Right kidney (tissue), 1 donor: ENCODE results near the gene GNAI2.
"Not testable (repeated sequence)": the region's sequence is repeated elsewhere in the genome, so short reads cannot be mapped to it uniquely, and the experiment has no call there.

ENCODE experiments used
- DNase-seq: peaks from one replicate; pipeline ENCODE4 v3.0.0-alpha.2; 2016

The GNAI2 gene

DNA sequence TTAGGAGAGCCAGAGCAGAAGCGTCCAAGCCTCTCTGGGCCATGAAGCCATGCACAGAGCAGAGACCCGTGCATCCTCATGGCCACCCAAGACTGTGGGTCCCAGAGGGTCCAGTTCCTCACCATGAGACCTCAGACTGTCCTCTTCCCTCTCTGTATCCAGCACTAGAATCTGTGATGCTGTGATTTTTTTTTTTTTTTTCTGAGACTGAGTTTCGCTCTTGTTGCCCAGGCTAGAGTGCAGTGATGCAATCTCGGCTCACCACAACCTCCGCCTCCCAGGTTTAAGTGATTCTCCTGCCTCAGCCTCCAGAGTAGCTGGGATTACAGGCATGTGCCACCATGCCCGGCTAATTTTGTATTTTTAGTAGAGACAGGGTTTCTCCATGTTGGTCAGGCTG, 8.8 kb downstream of the GNAI2 start:
- not testable (repeated sequence) for DNase-seq

DNA sequence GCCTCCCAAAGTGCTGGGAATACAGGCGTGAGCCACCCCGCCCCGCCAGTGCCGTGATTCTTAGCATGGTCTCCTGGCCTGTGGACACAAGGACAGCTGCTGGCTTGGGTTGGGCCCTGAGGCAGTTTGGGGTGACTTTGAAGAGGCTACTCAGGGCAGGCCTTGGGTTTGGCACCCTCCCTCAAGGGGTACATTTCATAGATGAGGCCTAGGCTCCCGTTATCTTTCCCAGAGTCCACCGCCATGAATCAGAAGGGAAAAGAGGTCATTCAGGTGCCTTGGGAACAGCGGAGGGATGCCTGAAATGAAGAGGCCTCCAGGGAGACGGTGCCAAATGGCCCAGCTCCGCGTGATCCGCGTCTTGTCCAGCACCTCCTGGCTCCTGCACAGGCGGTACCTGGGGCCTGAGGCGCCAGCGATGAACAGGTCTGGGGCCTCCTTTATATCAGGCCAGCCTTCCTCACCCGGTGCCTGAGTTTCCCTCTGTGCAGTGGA, 9.3 kb downstream of the GNAI2 start:
- no peak for DNase-seq

DNA sequence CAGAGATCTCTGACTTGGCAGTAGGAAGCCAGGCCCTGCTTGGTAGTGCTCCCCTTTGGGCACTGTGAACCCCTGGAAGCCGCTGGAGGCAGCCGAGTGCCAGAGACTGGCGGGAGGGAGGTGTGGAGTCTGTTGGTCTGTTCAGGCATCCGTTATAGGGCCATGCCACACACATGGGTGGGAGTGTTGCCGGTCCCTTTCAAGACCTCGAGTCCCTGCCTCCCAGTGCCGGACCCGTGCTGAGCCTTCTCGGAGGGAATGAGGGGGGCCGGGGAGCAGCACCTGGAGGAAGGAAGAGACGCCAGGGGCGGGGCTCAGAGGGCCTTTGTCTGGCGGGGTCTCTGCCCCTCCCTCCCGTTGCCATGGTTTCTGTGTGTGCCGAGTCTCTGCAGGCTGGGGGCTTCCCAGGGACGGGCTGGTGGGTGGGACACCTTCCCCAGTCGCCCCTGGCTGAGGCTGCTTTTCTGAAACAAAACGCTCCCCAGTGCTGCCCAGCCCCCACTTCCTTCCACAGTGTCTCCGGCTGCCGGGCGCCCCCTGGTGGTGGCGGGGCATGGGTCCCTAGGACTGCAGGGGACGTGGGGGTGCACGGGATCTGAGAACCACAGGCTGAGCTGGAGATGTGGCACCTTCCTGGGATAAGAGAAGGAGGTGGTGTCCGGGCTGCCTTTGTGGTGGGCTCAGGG, 10.0 kb downstream of the GNAI2 start:
- peak; percentile 87 for DNase-seq

DNA sequence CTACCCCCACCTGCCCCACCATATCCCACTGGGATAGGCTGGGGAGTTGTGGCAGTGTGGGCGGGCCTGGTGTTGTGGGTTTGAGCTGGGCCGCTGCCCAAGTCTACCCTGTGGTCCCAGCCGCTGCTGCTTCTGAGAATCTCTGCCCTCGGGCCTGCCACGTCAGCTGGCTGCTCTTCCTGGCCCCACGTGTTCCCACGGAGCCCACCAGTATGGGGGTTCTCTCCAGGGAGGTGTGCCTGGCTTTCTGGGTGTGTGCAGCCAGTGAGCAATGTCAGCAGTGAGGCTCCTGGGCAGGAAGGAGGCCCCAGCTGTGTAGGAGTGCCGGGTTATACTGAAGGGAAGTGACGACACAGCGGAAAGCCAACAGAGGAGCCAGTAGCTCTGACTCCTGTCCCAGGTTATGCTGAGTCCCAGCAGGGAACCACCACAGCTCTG, 10.5 kb downstream of the GNAI2 start:
- no peak for DNase-seq

DNA sequence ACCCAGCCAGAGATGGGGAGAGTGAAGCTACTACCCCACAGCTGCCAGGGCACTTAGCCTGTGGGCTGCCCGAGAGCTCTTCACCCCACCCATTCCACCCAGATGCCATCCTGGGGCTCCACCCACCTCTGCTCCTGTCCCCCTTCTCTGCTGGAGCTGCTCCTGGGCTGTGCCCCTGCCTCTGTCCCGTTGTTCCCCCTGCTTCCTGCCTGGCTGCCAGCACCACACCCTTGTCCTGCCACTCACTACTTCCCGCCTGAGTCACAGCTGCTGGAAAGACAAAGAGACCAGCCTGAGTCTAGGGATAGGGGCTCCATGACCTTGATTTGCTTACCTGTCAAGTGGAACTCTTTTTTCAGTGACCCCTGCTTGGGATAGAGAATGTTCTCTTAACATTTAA, 12.4 kb downstream of the GNAI2 start:
- no peak for DNase-seq

DNA sequence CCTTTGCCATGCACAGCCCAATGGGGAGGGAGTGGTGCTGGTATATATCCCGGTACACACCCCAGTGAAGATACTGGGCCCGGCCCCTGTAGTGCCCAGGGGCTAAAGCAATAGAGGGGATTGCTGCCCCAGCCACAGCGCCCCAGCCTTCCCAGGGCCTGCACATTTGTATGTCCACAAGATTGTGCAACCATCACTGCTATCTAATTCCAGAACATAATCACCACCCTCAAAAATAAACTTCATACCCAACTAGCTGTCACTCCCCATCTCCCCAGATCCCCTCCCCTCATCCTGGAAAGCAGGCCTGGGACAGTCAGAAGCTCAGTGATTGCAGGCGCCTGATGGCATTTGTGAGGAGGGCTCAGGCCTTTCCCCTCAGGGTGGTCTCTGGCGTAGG, 13.5 kb downstream of the GNAI2 start:
- DNase-seq, result no peak

DNA sequence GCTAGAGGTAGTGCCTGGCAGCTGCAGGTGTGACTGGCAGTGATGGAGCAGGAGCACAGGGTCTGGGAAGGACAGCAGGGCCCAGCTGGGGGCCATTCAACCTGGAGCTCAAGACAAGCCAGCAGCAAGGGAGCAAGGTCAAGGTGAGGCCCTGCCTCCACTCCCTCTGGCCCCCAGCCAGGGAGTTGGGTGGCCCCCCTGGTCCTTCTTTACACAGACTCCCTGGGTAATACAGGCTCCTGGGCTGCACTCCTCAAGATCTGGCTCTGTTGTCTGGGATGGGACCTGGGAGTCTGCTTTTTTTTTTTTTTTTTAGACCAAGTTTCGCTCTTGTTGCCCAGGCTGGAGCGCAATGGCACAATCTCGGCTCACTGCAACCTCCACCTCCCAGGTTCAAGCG, 14.5 kb downstream of the GNAI2 start:
- no peak for DNase-seq

DNA sequence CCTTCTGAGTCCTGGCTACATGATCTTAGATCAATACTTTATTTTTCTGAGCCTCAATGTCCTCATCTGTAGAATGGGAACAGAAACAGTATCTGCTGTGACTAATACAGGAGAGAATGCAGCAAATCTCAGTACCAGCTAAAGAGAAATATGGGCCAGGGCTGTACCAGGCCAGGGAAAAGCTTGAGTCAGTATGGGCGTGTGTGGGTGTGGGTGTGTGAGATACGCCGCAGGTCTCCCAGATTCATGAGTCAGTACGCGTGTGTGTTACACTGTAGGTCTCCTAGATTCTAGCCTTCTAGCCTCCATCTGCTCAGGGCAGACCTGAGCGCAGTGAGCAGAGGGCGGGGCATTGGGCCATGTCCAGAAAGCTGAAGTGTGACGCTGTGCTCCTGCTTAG, 15.2 kb downstream of the GNAI2 start:
- no peak for DNase-seq

DNA sequence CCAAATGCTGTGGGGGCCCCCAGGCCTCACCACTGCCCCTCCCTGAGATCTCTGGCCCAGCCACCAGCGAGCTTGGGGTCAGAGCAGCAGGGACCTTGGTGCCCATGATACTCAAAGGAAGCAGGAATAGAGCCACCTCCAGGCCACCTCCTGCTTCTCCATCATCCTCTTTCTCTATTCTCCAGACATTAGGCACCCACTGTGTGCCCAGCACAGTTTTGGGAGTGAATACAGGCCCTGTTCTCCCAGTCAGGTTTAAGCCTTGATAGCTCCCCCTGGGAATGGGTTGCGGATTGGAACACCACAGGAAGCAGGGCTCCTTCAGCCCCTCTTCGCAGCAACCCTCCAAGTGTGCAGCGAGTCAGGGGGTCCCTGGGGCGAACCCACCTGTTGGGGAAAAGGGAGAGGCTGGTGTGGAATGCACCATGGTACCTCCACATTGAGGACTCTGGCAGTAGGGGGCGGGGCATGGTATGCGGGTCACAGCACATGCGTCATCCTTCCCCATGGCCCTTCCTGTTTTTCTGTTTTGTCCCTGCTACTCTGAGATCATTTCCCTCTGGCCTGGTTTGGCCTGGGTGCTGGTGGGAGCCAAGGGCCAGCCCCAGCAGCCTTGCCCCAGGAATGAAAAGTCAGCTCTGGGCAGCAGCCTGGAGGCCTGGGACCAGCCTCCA, 18.7 kb downstream of the GNAI2 start:
- DNase-seq, result no peak

DNA sequence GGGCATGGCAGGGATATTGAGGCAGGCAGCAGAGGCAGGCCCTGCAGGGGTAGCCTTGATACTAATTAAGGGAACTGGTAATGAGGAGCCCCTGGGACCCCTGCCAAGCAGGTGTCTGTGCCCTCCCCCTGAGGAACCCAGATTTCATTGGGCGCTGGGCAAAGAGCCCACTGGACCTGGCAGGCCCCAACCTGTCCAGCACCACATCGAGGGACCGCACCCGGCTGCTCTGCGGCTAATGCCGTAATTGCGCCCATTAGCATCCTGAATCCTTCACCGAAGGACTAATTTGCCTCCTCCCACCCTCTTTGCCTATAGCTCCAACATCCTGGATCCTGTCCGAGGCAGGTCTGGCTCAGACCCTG, 19.2 kb downstream of the GNAI2 start:
- no peak for DNase-seq

DNA sequence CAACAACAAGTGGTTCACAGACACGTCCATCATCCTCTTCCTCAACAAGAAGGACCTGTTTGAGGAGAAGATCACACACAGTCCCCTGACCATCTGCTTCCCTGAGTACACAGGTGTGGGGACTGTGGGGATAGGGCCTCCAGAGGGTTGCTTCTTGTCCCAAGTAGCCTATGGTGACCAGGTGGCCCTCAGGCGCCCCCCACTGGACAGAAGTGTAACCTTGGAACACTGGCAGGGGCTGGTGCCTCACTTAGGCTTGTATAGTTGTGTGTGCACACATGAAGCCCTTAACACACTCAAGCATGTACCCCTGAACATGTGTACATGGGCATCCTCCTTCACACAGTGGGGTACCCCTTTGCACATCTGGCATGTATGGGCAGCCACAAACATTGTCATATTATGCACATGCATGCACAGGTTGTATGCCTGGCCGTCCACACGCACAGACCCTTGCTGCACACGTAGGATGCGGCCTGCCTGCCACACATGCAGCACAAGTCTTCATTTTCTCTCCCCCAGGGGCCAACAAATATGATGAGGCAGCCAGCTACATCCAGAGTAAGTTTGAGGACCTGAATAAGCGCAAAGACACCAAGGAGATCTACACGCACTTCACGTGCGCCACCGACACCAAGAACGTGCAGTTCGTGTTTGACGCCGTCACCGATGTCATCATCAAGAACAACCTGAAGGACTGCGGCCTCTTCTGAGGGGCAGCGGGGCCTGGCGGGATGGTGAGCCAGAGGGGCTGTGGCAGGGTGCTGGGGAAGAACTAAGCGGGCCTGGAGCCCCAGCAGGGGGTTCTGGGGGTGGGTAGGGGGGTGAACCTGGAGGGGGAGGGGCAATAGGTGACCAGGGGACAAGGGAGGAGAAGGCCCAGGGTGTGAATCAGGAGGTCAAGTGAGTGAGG, 21.2 kb downstream of the GNAI2 start:
- DNase-seq, result no peak

DNA sequence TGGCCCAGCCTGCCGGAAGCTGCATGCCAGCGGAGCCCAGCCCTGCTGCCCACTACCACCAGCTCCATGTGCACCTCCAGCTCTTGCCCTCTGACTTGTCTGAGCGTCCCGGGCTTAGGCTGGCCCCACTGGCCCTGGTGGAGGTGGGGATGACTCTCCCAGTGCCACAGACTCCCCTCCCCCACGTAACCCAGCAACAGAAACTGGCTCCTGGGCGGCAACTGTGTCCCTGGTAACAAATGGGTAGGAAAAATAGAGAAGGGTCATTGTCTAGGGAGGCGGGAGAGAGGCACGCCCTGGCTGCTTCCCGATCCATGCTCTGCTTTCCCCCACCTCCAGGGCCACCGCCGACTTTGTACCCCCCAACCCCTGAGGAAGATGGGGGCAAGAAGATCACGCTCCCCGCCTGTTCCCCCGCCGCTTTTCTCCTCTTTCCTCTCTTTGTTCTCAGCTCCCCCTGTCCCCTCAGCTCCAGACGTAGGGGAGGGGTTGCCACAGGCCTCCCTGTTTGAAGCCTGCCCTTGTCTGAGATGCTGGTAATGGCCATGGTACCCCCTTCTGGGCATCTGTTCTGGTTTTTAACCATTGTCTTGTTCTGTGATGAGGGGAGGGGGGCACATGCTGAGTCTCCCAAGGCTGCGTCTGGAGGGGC, 22.2 kb downstream of the GNAI2 start:
- DNase-seq, result no peak

DNA sequence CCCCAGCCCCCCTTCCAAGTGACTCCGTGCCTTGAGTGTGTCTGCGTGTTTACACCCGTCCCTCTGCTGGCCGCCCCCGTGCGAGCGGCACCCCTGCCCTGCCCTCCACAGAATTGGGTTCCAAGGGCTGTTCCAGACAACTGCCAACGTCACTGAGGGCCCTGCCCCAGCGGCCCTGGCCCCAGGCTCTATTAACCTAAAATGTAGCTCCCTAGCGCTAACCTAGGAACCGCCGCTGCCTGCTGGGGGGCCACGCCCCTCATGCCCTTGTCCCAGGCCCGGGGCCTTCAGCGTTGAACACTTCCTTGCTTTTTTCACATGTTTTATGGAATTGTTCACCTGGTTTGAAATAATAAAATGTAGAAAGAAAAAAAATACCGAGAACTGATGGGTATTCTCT, 23.0 kb downstream of the GNAI2 start:
- DNase-seq, result no peak

DNA sequence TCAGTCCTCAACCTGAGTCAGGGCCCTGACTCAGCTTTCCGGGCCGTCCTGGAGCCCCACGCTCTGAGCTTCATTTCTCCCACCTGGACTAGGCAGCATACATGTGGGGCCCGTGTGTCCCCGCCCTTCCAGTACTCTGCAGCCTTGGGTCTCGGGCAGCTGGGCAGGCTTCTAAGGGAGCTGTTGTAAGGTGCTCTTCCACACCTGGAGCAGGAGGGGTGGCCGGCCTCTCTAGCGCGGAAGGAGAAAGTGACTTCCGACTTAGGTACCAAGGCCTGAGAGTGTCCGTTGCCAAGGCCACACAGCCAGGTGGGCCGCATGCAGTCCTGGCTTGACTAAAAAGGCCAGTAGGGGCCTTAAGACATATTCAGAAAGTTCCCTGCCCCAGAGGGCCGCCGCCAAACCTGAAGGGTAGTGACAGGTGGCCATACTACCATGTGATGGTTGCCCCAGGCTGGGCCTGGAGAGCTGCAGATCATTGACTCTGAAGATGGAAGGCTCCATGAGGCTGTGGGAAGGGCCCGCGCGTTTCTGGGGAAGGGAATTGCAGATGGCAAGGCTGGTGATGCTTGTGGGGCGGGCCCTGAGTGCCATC, 23.5 kb downstream of the GNAI2 start:
- DNase-seq, result no peak

DNA sequence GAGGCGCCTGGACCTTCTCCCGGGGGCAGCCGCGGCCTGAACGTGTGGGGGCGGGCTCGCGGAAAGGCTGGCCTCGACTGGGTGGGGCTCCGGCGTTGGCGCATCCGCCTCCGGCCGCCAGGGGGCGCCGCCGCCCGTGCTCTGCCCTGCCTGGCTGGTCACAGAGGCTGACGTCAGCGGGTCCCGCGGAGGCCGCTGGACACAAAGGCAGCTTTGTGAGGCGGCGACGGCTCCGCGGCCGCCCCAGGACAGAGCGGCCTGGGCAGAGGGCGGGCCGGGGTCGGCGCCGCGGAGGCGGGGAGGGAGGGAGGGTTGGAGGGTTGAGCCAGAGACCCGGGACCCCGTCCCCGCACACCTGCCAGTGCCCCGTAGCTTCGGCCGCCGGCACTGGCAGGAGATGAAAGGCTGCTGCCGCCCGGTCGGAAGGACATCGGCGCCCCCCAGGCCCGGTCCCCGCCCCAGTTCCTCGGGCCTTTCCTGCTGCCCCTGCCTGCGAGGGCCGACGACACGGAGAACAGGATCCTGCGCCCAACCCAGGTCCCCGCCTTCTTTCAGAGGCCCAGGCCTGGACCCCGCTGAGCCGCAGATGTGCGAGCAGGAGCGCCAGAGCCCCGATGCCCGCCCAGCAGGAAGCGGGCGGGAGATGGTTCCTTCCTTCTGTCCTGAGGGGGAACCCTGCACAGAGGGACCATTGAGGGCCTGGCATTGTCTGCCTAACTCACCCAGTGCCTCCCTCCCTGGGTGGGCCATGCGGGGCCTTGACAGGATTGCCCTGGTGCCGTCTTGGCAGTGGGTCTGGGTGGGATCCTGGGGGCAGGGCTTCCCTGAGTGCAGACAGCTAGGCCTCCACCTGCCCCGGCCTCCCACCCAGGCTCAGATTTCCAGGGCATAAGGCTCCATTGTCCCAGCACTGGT, 24.3 kb downstream of the GNAI2 start:
- DNase-seq, result peak; percentile 94

DNA sequence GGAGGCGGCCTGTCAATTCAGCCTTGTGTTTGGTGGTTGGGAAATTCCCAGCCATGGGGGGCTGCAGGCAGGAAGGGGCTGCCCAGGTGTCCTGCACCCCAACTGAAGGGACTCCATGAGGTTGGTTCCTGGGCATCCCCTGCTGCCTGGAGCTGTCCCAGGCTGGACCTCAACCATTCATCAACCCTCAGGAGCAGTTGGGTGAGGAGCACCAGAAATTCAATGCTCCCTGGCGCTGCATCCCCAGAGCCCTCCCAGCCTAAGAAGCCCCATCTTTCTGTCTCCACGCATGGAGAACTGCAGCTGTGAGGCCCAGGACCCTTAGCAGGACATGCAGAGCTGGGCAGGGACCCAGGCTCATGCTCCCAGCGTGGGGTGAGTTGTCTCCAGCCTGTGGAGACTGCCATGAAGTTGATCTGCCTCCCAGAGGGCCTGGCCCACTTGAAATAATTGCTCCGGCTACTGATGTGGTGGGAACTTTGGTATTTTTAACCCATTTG, 25.0 kb downstream of the GNAI2 start:
- DNase-seq, result no peak

DNA sequence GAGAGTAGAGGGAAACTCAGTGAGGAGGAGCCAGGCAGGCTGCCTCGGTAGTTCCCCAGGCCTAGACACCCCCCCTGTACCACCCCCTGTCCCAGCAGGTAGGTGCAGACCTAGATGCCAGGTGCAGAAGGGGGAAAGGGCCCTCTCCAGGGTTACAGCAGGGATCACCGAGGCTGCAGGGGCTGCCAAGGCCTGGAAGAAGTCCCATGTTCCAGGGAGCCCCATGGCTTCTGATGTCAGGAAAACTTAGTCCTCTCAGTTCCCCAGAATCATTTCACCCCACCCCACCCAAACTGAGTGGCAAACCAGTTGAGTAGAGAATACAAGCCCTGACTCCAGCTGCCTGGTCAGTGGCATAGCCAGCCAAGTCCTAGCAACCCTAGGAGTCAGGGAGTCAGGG, 25.5 kb downstream of the GNAI2 start:
- DNase-seq, result no peak

DNA sequence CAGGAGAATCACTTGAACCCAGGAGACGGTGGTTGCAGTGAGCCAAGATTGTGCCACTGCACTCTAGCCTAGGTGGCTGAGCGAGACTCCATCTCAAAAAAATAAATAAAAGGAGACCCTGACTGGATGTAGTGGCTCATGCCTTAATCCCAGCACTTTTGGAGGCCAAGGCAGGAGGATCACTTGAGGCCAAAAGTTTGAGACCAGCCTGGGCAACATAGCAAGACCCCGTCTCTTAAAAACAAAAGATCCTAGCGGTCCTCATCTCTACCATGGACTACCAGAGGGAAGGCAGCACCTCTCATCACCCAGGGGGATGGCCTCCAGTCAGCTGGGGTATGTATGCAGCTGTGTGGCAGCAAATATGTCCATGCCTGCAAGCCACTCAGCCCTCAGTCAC, 26.2 kb downstream of the GNAI2 start:
- DNase-seq, result not testable (repeated sequence)

DNA sequence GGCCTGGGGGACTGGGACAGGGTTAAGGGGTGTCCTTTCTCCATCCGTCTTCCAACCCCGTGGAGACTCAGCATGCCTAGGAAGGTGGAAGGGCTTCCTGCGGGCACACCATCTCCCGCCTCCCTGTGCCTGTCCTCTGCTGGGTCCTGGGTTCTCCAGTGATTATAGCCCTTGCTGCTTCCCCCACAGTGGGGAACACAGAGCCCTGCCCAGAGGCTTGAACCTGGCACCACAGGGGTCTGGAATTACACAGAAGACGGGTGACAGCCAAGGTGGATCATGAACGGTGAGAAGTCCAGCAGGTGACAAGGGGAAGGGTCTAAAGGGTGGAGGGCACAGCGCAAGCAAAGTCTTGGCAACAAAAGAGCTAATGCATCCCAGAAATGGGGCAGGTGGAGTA, 26.8 kb downstream of the GNAI2 start:
- no peak for DNase-seq

DNA sequence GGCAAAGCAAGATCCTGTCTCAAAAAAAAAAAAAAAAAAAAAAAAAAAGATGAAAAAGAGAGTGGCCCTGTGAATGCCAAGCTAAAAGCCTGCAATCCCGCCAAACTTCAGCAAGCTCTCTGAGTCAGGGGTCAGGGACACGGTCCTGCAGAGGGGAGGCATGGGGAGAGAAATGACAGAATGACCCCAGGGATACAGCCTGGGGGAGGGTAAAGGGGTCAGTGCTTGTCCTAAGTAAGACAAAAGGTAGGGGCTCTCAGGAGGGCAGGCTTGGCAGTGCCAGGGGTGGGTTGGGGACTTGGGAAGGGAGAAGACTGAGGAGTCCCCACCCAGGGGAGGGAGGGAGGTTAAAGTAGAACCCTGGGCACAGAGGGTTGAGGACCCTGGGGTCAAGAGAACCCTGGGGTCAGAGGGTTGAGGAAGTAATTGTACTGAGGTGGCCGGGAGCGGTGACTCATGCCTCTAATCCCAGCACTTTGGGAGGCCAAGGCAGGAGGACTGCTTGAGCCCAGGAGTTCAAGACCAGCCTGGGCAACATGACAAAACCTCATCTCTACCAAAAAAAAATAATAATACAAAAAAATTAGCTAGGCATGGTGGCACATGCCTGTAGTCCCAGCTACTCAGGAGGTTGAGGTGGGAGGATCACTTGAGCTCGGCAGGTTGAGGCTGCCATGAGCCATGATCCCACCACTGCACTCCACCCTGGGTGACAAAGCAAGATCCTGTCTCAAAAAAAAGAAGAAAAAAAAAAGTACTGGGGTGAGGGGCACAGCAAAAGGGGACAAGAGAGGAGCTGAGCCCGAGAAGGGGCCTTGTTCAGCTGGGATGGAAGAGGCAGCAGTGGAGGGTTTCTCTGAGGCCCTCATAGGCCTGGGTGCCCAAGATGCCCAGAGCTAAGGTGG, 27.7 kb downstream of the GNAI2 start:
- DNase-seq, result no peak
